ENCODE results near the gene RABGAP1L. TPM values are rescaled to one million over a fixed set of nuclear protein-coding genes. Genes with fewer than 3 reads are reported as not detected.

Gene RABGAP1L
- total and polyA plus RNA-seq, 2 of the 4 experiments (the other 2 are of a cell fraction) = 7.9 to 26.7 TPM

GRCh38 chr1:174309490-174309889 lies 150.2 kb downstream of the RABGAP1L start:
- BruUV-seq (replicated peaks) = no TSS peak
- Histone ChIP-seq H3K4me3 (ENCODE audit: insufficient read depth, low read depth, low read length) (no peak overlapping the region), H2BK15ac (ENCODE audit: low read depth, low read length) (no peak overlapping the region), H3K36me3 (ENCODE audit: control insufficient read depth, insufficient read depth, low read length) (no peaks in the 10 kb centered on the region), H3K18ac (ENCODE audit: low read depth, low read length) (no peak overlapping the region), H4K5ac (ENCODE audit: low read depth, low read length) (no peak overlapping the region), H3K9ac (ENCODE audit: low read depth, low read length) (no peak overlapping the region), H2AK5ac (ENCODE audit: low read depth, low read length) (no peak overlapping the region), H4K20me1 (ENCODE audit: insufficient read depth, low read length) (no peaks in the 10 kb centered on the region), H3K27ac (ENCODE audit: insufficient read depth, low read length) (no peak overlapping the region), H3K9me3 (ENCODE audit: control insufficient read depth, insufficient read depth, low read length) (0 out of 2 replicates have a peak, but pooled peaks cover 1% of the 10 kb centered on the region), H4K8ac (ENCODE audit: low read depth in 2 of 2, low read length in 2 of 2) (no peak overlapping the region), H3K9me1 (ENCODE audit: insufficient read depth, low read length) (no peaks in the 10 kb centered on the region), H2AK9ac (replicated peaks; ENCODE audit: low read depth, low read length, poor library complexity) (no peak overlapping the region), H3K4me1 (ENCODE audit: control insufficient read depth, insufficient read depth, low read length) (no peaks in the 10 kb centered on the region), H3K56ac (ENCODE audit: extremely low read depth, insufficient read depth, low read length) (no peak overlapping the region), H4K91ac (ENCODE audit: insufficient read depth, low read depth, low read length) (no peak overlapping the region), H3K4ac (ENCODE audit: low read depth, low read length) (no peak overlapping the region), H3K14ac (replicated peaks; ENCODE audit: low read depth, low read length) (no peak overlapping the region), H2BK5ac (ENCODE audit: low read depth, low read length, poor library complexity, severe bottlenecking) (no peak overlapping the region), H3K23ac (ENCODE audit: low read depth, low read length) (no peak overlapping the region), H2BK120ac (ENCODE audit: low read depth, low read length) (no peak overlapping the region), H3K79me1 (ENCODE audit: low read depth in 1 of 2, low read length in 2 of 2) (no peaks in the 10 kb centered on the region; a peak in 1 of 4 replicates), H2BK20ac (ENCODE audit: low read depth, low read length) (no peak overlapping the region), H2AFZ (replicated peaks; ENCODE audit: low read length, poor library complexity) (no peak overlapping the region), H3K4me2 (ENCODE audit: low read depth, low read length) (no peak overlapping the region), H3K27me3 (ENCODE audit: control insufficient read depth, insufficient read depth, low read length) (no peaks in the 10 kb centered on the region)
- ChIA-PET CTCF (interaction anchor here (1.0 kb wide), 1 partner anchor 47 kb away, joined by 3 read pairs; no protein-coding TSS in a partner anchor), POLR2A (ENCODE audit: unreplicated experiment) (no interaction called here)
- ATAC-seq (ENCODE audit: low read depth) = no peak
- TF ChIP-seq POLR2A (IDR thresholded peaks at IDR 0.05; ENCODE audit: low read depth, low read length) = no peak
- TF ChIP-seq MAZ (IDR thresholded peaks at IDR 0.05; ENCODE audit: borderline replicate concordance, low read depth, low read length) = no peak
- TF ChIP-seq BHLHE40 (IDR thresholded peaks at IDR 0.05; ENCODE audit: low read depth, low read length) = no peak
- TF ChIP-seq MAFK (IDR thresholded peaks at IDR 0.05; ENCODE audit: low read depth, low read length) = no peak
- no peak for TF ChIP-seq USF2 (IDR thresholded peaks at IDR 0.05; ENCODE audit: low read depth, low read length)
- TF ChIP-seq RCOR1 (IDR thresholded peaks at IDR 0.05; ENCODE audit: insufficient replicate concordance, low read length) = no peak
- TF ChIP-seq CHD1 (IDR thresholded peaks at IDR 0.05; ENCODE audit: low read depth, low read length) = no peak
- no peak for TF ChIP-seq ELK1 (IDR thresholded peaks at IDR 0.05; ENCODE audit: borderline replicate concordance, low read depth, low read length)
- no peak for TF ChIP-seq CTCF (conservative IDR thresholded peaks at IDR 0.05; ENCODE audit: low read depth, low read length)
- no peak for TF ChIP-seq RFX5 (IDR thresholded peaks at IDR 0.05; ENCODE audit: low read depth, low read length)
- no peak for TF ChIP-seq MXI1 (IDR thresholded peaks at IDR 0.05; ENCODE audit: borderline replicate concordance, low read depth, low read length)
- TF ChIP-seq SMC3 (IDR thresholded peaks at IDR 0.05; ENCODE audit: low read depth, low read length) = no peak
- no peak for TF ChIP-seq NFE2L2 (IDR thresholded peaks at IDR 0.05; ENCODE audit: low read depth, low read length)
- no peak for TF ChIP-seq FOS (IDR thresholded peaks at IDR 0.05; ENCODE audit: low read depth, low read length)
- TF ChIP-seq CEBPB (IDR thresholded peaks at IDR 0.05; ENCODE audit: low read depth, low read length) = no peak
- TF ChIP-seq RAD21 (IDR thresholded peaks at IDR 0.05; ENCODE audit: low read length) = no peak
- in situ Hi-C loops (cut with MboI; ENCODE audit: low sequenced_read_pairs) = no loop called here
- dilution Hi-C loops (cut with HindIII; ENCODE audit: low sequenced_read_pairs, unreplicated experiment) = no loop called here
- intact Hi-C loops (cut with micrococcal nuclease) = no loop called here
- DNase-seq = no peak
